ENCODE measurements around the gene S1PR5.
"Not testable (repeated sequence)": the region's sequence is repeated elsewhere in the genome, so short reads cannot be mapped to it uniquely, and the experiment has no call there.

Gene S1PR5

GRCh38 chr19:10553943-10554381, 36.7 kb upstream of the S1PR5 start:
- no peak overlapping the region for H3K4me3 ChIP-seq (ENCODE audit: extremely low read depth, insufficient read depth, low read length, poor library complexity, severe bottlenecking)
- no peaks in the 10 kb centered on the region for H3K9me3 ChIP-seq (ENCODE audit: control insufficient read depth, low read length)
- WGBS, 2 experiments (ENCODE audit: insufficient coverage in 2 of 2) = 91 to 96% methylated on average over 12 of the region's 12 CpGs
- H3K27ac ChIP-seq (ENCODE audit: low read depth, low read length, severe bottlenecking) = no peak overlapping the region
- no peaks in the 10 kb centered on the region for H3K4me1 ChIP-seq (ENCODE audit: control insufficient read depth, insufficient read depth, low read length, poor library complexity, severe bottlenecking)
- H3K36me3 ChIP-seq (ENCODE audit: control insufficient read depth, insufficient read depth, low read length) = peaks cover 89% of the 10 kb centered on the region

- Histone ChIP-seq H3K36me3 (ENCODE audit: control insufficient read depth, insufficient read depth, low read length) (peaks cover 92% of the 10 kb centered on the region), H3K27ac (ENCODE audit: low read depth, low read length, severe bottlenecking) (peak overlapping the region; percentile 0), H3K9me3 (ENCODE audit: control insufficient read depth, low read length) (no peaks in the 10 kb centered on the region), H3K4me1 (ENCODE audit: control insufficient read depth, insufficient read depth, low read length, poor library complexity, severe bottlenecking) (no peaks in the 10 kb centered on the region), H3K4me3 (ENCODE audit: extremely low read depth, insufficient read depth, low read length, poor library complexity, severe bottlenecking) (no peak overlapping the region)
- WGBS, 2 experiments (ENCODE audit: insufficient coverage in 2 of 2) = 97% methylated on average over 4 to 8 of the region's 13 CpGs
Measured at GRCh38 chr19:10553087-10553667, 35.9 kb upstream of the S1PR5 start.

DNA sequence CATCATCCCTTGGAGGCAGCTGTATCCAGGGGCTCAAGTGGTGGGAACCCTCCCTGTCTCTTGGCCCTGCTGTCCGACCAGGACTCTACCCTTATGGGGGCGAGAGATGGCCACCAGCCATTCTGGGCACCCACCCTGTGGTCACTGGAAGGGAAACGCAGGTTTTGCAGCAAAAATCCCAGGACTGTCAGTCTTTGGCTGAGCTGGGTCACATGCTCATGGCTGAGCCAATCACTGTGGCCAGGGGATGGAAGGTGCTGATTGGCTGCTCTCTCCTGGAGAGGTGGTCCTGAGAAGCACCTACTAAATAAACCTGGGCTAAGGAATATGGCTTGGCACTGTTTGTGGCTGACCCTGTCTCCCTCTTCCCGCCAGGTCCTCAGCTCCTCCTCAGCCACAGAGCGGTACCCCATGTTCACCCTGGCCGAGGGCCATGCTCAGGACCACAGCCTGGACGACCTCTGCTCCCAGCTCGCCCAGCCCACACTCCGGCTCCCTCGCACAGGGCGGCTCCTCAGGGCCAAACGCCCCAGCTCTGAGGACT, 35.3 kb upstream of the S1PR5 start:
- Histone ChIP-seq H3K36me3 (ENCODE audit: control insufficient read depth, insufficient read depth, low read length) (peaks cover 88% of the 10 kb centered on the region), H3K4me1 (ENCODE audit: control insufficient read depth, insufficient read depth, low read length, poor library complexity, severe bottlenecking) (no peaks in the 10 kb centered on the region), H3K27ac (ENCODE audit: low read depth, low read length, severe bottlenecking) (peak overlapping the region; percentile 0), H3K4me3 (ENCODE audit: extremely low read depth, insufficient read depth, low read length, poor library complexity, severe bottlenecking) (no peak overlapping the region), H3K9me3 (ENCODE audit: control insufficient read depth, low read length) (no peaks in the 10 kb centered on the region)
- 90 to 93% methylated on average over 3 to 4 of the region's 12 CpGs for WGBS, 2 experiments (ENCODE audit: insufficient coverage in 2 of 2)

- no peak overlapping the region for H3K4me3 ChIP-seq (ENCODE audit: extremely low read depth, insufficient read depth, low read length, poor library complexity, severe bottlenecking)
- WGBS, 2 experiments (ENCODE audit: insufficient coverage in 2 of 2) = 97 to 100% methylated on average over 3 to 8 of the region's 12 CpGs
- peaks cover 89% of the 10 kb centered on the region for H3K36me3 ChIP-seq (ENCODE audit: control insufficient read depth, insufficient read depth, low read length)
- H3K4me1 ChIP-seq (ENCODE audit: control insufficient read depth, insufficient read depth, low read length, poor library complexity, severe bottlenecking) = no peaks in the 10 kb centered on the region
- no peaks in the 10 kb centered on the region for H3K9me3 ChIP-seq (ENCODE audit: control insufficient read depth, low read length)
- no peak overlapping the region for H3K27ac ChIP-seq (ENCODE audit: low read depth, low read length, severe bottlenecking)
Measured at GRCh38 chr19:10551698-10552301, 34.6 kb upstream of the S1PR5 start.

- H3K36me3 ChIP-seq (ENCODE audit: control insufficient read depth, insufficient read depth, low read length) = peaks cover 83% of the 10 kb centered on the region
- WGBS, 2 experiments (ENCODE audit: insufficient coverage in 2 of 2) = 96 to 97% methylated on average over 4 to 7 of the region's 9 CpGs
Measured at GRCh38 chr19:10551006-10551405, 33.8 kb upstream of the S1PR5 start.

DNA sequence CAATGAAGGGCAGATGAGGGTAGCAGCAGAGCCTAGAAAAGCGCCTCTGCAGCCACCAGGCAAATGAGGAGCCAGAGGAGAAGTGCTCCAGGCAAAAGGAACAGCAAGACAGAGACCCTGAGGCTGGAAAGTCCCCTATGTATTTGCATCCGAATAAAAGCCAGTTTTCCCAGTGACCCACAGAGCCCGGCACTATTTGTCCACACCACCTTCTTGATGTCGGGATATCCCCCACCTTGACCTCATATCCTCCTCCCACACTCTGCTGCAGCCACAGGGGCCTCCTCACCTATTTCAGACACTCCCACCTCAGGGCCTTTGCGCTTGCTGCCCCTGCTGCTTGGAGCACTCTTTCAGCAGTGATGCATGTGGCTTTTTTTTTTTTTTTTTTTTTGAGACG, 33.1 kb upstream of the S1PR5 start:
- Histone ChIP-seq H3K4me3 (ENCODE audit: extremely low read depth, insufficient read depth, low read length, poor library complexity, severe bottlenecking) (no peak overlapping the region), H3K9me3 (ENCODE audit: control insufficient read depth, low read length) (no peaks in the 10 kb centered on the region), H3K36me3 (ENCODE audit: control insufficient read depth, insufficient read depth, low read length) (peaks cover 79% of the 10 kb centered on the region), H3K4me1 (ENCODE audit: control insufficient read depth, insufficient read depth, low read length, poor library complexity, severe bottlenecking) (no peaks in the 10 kb centered on the region), H3K27ac (ENCODE audit: low read depth, low read length, severe bottlenecking) (no peak overlapping the region)
- WGBS, 2 experiments (ENCODE audit: insufficient coverage in 2 of 2) = 92 to 97% methylated on average over 4 to 5 of the region's 6 CpGs

More at GRCh38 chr19:10551006-10551405, 33.8 kb upstream of the S1PR5 start:
- not testable (repeated sequence) for H3K9me3 ChIP-seq (ENCODE audit: control insufficient read depth, low read length); H3K4me1 ChIP-seq (ENCODE audit: control insufficient read depth, insufficient read depth, low read length, poor library complexity, severe bottlenecking); H3K27ac ChIP-seq (ENCODE audit: low read depth, low read length, severe bottlenecking); H3K4me3 ChIP-seq (ENCODE audit: extremely low read depth, insufficient read depth, low read length, poor library complexity, severe bottlenecking)

DNA sequence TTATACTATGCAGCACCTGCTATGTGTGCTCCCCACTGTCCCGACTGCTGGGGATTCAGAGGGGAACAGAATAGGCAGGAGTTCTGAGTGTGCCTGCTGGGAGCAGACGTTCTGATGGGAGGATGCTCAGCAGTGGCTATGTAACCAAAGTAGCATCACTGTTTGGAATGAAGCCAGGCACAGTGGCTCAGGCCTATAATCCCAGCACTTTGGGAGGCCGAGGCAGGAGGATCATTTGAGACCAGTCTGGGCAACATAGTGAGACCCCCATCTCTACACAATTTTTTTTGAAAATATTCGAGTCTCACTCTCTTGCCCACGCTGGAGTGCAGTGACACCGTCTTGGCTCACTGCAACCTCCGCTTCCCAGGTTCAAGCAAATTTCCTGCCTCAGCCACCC, 32.5 kb upstream of the S1PR5 start:
- Histone ChIP-seq H3K4me3 (ENCODE audit: extremely low read depth, insufficient read depth, low read length, poor library complexity, severe bottlenecking) (no peak overlapping the region), H3K36me3 (ENCODE audit: control insufficient read depth, insufficient read depth, low read length) (peaks cover 73% of the 10 kb centered on the region), H3K9me3 (ENCODE audit: control insufficient read depth, low read length) (no peaks in the 10 kb centered on the region), H3K4me1 (ENCODE audit: control insufficient read depth, insufficient read depth, low read length, poor library complexity, severe bottlenecking) (no peaks in the 10 kb centered on the region), H3K27ac (ENCODE audit: low read depth, low read length, severe bottlenecking) (no peak overlapping the region)
- 93 to 95% methylated on average over 6 of the region's 7 CpGs for whole genome bisulfite sequencing, 2 experiments (ENCODE audit: insufficient coverage in 2 of 2)

- no peaks in the 10 kb centered on the region for H3K4me1 ChIP-seq (ENCODE audit: control insufficient read depth, insufficient read depth, low read length, poor library complexity, severe bottlenecking)
- no peak overlapping the region for H3K4me3 ChIP-seq (ENCODE audit: extremely low read depth, insufficient read depth, low read length, poor library complexity, severe bottlenecking)
- H3K27ac ChIP-seq (ENCODE audit: low read depth, low read length, severe bottlenecking) = no peak overlapping the region
- 89 to 93% methylated on average over 14 to 17 of the region's 18 CpGs for WGBS, 2 experiments (ENCODE audit: insufficient coverage in 2 of 2)
- H3K36me3 ChIP-seq (ENCODE audit: control insufficient read depth, insufficient read depth, low read length) = peaks cover 64% of the 10 kb centered on the region
- no peaks in the 10 kb centered on the region for H3K9me3 ChIP-seq (ENCODE audit: control insufficient read depth, low read length)
Measured at GRCh38 chr19:10548746-10549276, 31.6 kb upstream of the S1PR5 start.

GRCh38 chr19:10546817-10547216, 29.6 kb upstream of the S1PR5 start:
- Histone ChIP-seq H3K9me3 (ENCODE audit: control insufficient read depth, low read length) (no peaks in the 10 kb centered on the region), H3K27ac (ENCODE audit: low read depth, low read length, severe bottlenecking) (no peak overlapping the region), H3K4me3 (ENCODE audit: extremely low read depth, insufficient read depth, low read length, poor library complexity, severe bottlenecking) (no peak overlapping the region), H3K36me3 (ENCODE audit: control insufficient read depth, insufficient read depth, low read length) (peaks cover 44% of the 10 kb centered on the region), H3K4me1 (ENCODE audit: control insufficient read depth, insufficient read depth, low read length, poor library complexity, severe bottlenecking) (no peaks in the 10 kb centered on the region)
- 95 to 99% methylated on average over 15 to 17 of the region's 17 CpGs for WGBS, 2 experiments (ENCODE audit: insufficient coverage in 2 of 2)

DNA sequence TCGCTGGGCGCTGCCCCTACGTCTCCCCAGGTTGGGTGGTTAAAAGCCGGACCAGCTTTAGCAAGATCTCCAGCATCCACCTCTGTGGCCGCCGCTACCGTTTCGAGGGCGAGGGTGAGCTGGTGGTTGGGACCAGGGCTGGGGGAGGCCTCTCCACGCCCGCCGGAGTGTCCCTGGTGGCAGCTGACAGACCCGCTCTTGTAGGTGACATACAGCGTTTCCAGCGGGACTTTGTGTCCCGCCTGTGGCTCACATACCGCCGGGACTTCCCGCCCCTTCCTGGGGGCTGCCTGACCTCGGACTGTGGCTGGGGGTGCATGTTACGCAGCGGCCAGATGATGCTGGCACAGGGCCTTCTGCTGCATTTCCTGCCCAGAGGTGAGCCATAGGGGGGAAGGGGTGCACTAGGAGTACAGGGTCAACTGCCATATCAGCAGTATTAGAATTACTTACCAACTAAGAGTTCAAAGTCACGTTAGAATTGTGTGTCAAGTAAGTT, 27.6 kb upstream of the S1PR5 start:
- H3K27ac ChIP-seq (ENCODE audit: low read depth, low read length, severe bottlenecking) = no peak overlapping the region
- peaks cover 29% of the 10 kb centered on the region for H3K36me3 ChIP-seq (ENCODE audit: control insufficient read depth, insufficient read depth, low read length)
- H3K9me3 ChIP-seq (ENCODE audit: control insufficient read depth, low read length) = no peaks in the 10 kb centered on the region
- WGBS, 2 experiments (ENCODE audit: insufficient coverage in 2 of 2) = 89 to 95% methylated on average over 9 to 23 of the region's 23 CpGs
- H3K4me1 ChIP-seq (ENCODE audit: control insufficient read depth, insufficient read depth, low read length, poor library complexity, severe bottlenecking) = no peaks in the 10 kb centered on the region
- peak overlapping the region; percentile 80 for H3K4me3 ChIP-seq (ENCODE audit: extremely low read depth, insufficient read depth, low read length, poor library complexity, severe bottlenecking)
